GM12872 (cell line): Measurements from ENCODE around the gene UNCX.

Experiments
- TF ChIP-seq, protein P1 (sequence below): IDR thresholded peaks from 3 replicates; pipeline ENCODE4 v1.5.1; 2011; ENCODE audit warnings: low read depth, mild to moderate bottlenecking, low read length, moderate library complexity; ENCODE audit not compliant: insufficient read depth

UNCX gene

GRCh38 chr7:1271046-1271445, 38.4 kb downstream of the UNCX start:
- TF ChIP-seq, protein P1, sequence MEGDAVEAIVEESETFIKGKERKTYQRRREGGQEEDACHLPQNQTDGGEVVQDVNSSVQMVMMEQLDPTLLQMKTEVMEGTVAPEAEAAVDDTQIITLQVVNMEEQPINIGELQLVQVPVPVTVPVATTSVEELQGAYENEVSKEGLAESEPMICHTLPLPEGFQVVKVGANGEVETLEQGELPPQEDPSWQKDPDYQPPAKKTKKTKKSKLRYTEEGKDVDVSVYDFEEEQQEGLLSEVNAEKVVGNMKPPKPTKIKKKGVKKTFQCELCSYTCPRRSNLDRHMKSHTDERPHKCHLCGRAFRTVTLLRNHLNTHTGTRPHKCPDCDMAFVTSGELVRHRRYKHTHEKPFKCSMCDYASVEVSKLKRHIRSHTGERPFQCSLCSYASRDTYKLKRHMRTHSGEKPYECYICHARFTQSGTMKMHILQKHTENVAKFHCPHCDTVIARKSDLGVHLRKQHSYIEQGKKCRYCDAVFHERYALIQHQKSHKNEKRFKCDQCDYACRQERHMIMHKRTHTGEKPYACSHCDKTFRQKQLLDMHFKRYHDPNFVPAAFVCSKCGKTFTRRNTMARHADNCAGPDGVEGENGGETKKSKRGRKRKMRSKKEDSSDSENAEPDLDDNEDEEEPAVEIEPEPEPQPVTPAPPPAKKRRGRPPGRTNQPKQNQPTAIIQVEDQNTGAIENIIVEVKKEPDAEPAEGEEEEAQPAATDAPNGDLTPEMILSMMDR = no peak

DNA sequence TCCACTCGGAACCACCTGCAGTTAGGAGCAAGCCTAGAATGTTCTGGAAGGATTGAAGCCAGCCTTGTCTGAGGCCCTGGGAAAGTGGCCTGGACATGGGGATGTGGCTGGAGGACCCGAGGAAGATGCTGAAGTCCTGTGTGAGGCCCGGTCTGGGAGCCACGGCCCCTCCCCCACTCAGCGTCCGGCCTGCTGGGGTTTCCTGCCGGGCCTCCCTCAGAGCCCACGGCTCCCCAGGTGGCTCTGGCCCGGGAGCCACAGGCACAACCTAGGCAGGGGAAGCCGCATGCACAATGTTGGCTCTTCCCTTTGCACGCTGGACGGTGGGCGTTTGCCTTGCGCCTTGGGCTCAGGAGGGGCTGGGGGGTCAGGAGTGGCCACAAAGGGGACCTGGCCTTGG, 39.0 kb downstream of the UNCX start:
- TF ChIP-seq, protein P1 = no peak

DNA sequence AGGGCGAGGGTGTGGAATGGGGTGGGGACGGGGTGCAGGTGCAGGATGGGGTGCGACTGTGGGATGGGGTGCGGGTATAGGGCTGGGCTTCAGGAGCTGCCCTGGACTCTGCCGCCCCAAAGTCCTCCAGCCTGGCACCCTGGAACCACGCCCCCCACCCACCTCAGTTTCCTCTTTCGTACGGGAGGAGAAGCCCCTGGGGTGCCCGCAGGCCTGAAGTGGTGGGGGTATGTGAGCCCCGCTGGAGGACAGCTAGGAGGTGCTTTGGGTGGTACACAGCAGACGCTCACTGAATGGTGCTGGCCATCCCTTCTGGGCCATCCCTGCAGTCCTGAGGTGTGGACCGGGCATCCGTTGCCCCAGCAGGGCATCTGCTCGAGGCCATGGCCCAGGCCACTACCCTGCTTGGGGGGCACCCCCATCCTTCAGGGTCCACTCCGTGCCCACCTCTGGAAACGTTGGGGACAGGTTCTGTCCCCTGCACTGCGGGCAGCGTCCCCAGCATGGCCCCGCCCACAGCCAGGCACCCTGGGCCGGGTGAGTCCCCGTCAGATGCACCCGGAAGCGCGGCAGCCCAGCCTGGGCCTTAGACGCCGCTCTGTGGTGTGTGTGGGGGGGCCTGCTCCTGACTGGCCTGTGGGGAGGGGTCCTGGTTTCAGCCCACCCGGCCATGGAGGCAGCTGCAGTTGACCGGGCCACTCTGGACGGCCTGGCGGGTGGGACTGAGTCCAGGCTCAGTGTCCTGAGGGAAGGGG, 41.6 kb downstream of the UNCX start:
- TF ChIP-seq, protein P1 = no peak

DNA sequence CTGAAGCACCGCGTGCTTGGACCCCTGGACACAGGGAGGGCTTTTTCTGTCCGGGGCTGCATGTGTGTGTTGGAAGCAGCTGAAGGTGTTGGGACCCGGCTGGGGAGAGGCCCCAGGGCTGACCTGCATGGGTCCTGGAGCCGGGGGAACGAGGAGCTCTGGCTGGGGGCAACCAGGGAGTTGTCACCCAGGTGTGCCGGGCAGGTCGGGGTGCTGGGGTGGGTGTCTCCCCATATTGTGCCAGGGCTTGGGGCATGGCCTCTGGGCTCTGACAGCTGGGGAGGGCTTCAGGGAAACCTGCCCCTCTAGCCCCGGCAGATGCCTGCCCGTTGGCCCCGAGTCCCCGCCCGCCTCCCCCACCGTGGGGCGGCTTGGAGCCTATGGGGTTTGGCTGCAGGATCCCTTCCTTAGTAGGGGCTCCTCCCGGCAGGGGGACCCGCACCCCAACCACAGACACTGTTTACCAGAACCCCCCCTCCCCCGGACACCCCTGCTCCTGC, 42.3 kb downstream of the UNCX start:
- TF ChIP-seq, protein P1 = no peak

- TF ChIP-seq, protein P1 = no peak
Measured at GRCh38 chr7:1275451-1276381, 43.0 kb downstream of the UNCX start.

- TF ChIP-seq, protein P1 = no peak
Measured at GRCh38 chr7:1276626-1277175, 44.0 kb downstream of the UNCX start.

DNA sequence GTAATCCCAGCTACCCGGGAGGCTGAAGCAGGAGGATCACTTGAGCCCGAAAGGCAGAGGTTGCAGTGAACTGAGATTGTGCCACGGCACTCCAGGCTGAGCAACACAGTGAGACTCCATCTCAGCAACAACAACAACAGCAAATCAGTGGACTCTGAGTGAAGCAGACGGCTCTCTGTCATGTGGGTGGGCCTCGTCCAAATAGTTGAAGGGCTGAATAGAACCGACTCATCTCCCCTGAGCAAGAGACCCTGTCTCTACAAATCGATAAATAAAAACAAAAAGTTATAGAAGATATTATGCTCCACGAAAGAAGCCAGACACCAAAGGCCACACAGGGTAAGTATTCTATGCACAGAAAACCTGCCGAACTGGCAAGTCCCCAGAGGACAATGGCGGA, 45.9 kb downstream of the UNCX start:
- TF ChIP-seq, protein P1 = no peak
